Glutamatergic neuron (in vitro differentiated cells): ENCODE measurements around the gene PRRG2. TPM values are rescaled to one million over a fixed set of nuclear protein-coding genes. Genes with fewer than 3 reads are reported as not detected.

ENCODE experiments used
- DNase-seq: peaks from one replicate; pipeline ENCODE4 v3.0.0; 2022
- H3K27ac Mint-ChIP-seq: one replicate; pipeline ENCODE4 v1.8.0; 2020; ENCODE audit warnings: mild to moderate bottlenecking, mixed read lengths, inconsistent platforms; ENCODE audit not compliant: unreplicated experiment
- H3K27me3 Mint-ChIP-seq: one replicate; pipeline ENCODE4 v1.8.0; 2020; ENCODE audit warnings: mild to moderate bottlenecking, moderate library complexity, mixed read lengths, inconsistent platforms; ENCODE audit not compliant: unreplicated experiment
- H3K36me3 Mint-ChIP-seq: one replicate; pipeline ENCODE4 v1.8.0; 2020; ENCODE audit warnings: mild to moderate bottlenecking, mixed read lengths, inconsistent platforms; ENCODE audit not compliant: unreplicated experiment
- H3K4me1 Mint-ChIP-seq: one replicate; pipeline ENCODE4 v1.8.0; 2020; ENCODE audit warnings: mild to moderate bottlenecking, low read depth, mixed read lengths, inconsistent platforms; ENCODE audit not compliant: unreplicated experiment
- H3K4me3 Mint-ChIP-seq: one replicate; pipeline ENCODE4 v1.8.0; 2020; ENCODE audit warnings: mild to moderate bottlenecking, mixed read lengths, inconsistent platforms; ENCODE audit not compliant: unreplicated experiment
- H3K9me3 Mint-ChIP-seq: one replicate; pipeline ENCODE4 v1.8.0; 2020; ENCODE audit warnings: mild to moderate bottlenecking, moderate library complexity, mixed read lengths, inconsistent platforms; ENCODE audit not compliant: unreplicated experiment
- CTCF ChIP-seq: fragments of 200-600 bp; sonication (generic); IDR thresholded peaks from one replicate; pipeline ENCODE4 v1.5.0; 2021; ENCODE audit not compliant: partially characterized antibody, unreplicated experiment
- total RNA-seq: library from RNA; stranded (reverse); fragmentation: NEBNext Ultra II Directional; extraction: Animal tissue kit (Norgen Biotek cat#: 25700); gene quantifications from one replicate; pipeline ENCODE4 v1.2.1, GENCODE V29; 2021; ENCODE audit not compliant: unreplicated experiment

PRRG2 gene
- total RNA-seq, 1 donor from 2014 or later = 0.29 TPM

- Mint-ChIP-seq H3K4me1 (peaks cover 2% of the 10 kb centered on the region), H3K36me3 (no peaks in the 10 kb centered on the region), H3K27me3 (peaks cover 8% of the 10 kb centered on the region), H3K4me3 (no peak overlapping the region), H3K27ac (no peak overlapping the region), H3K9me3 (peaks cover 4% of the 10 kb centered on the region)
- no peak for TF ChIP-seq CTCF
- no peak for DNase-seq
Measured at GRCh38 chr19:49538643-49539042, 42.5 kb upstream of the PRRG2 start.

GRCh38 chr19:49539192-49539952, 41.7 kb upstream of the PRRG2 start:
- no peaks in the 10 kb centered on the region for H3K36me3 Mint-ChIP-seq
- H3K9me3 Mint-ChIP-seq = peaks cover 3% of the 10 kb centered on the region
- H3K4me3 Mint-ChIP-seq = no peak overlapping the region
- H3K27ac Mint-ChIP-seq = no peak overlapping the region
- no peak for DNase-seq
- peaks cover 7% of the 10 kb centered on the region for H3K27me3 Mint-ChIP-seq
- no peak for TF ChIP-seq CTCF
- peaks cover 1% of the 10 kb centered on the region for H3K4me1 Mint-ChIP-seq

GRCh38 chr19:49541914-49542313, 39.2 kb upstream of the PRRG2 start:
- Mint-ChIP-seq H3K27me3 (no peaks in the 10 kb centered on the region), H3K4me1 (peaks cover 2% of the 10 kb centered on the region), H3K36me3 (no peaks in the 10 kb centered on the region), H3K4me3 (no peak overlapping the region), H3K27ac (no peak overlapping the region), H3K9me3 (peaks cover 1% of the 10 kb centered on the region)
- TF ChIP-seq CTCF = no peak
- no peak for DNase-seq

- no peak for DNase-seq
- Mint-ChIP-seq H3K9me3 (peaks cover 1% of the 10 kb centered on the region), H3K4me3 (no peak overlapping the region), H3K4me1 (peaks cover 2% of the 10 kb centered on the region), H3K36me3 (no peaks in the 10 kb centered on the region), H3K27me3 (no peaks in the 10 kb centered on the region), H3K27ac (no peak overlapping the region)
- TF ChIP-seq CTCF = no peak
Measured at GRCh38 chr19:49542446-49542845, 38.7 kb upstream of the PRRG2 start.

- Mint-ChIP-seq H3K27ac (no peak overlapping the region), H3K27me3 (no peaks in the 10 kb centered on the region), H3K4me1 (peaks cover 2% of the 10 kb centered on the region), H3K36me3 (no peaks in the 10 kb centered on the region), H3K4me3 (no peak overlapping the region), H3K9me3 (peaks cover 1% of the 10 kb centered on the region)
- no peak for DNase-seq
- no peak for TF ChIP-seq CTCF
Measured at GRCh38 chr19:49543032-49543431, 38.1 kb upstream of the PRRG2 start.
